ENCODE measurements around the gene MMP23B.

The MMP23B gene

DNA sequence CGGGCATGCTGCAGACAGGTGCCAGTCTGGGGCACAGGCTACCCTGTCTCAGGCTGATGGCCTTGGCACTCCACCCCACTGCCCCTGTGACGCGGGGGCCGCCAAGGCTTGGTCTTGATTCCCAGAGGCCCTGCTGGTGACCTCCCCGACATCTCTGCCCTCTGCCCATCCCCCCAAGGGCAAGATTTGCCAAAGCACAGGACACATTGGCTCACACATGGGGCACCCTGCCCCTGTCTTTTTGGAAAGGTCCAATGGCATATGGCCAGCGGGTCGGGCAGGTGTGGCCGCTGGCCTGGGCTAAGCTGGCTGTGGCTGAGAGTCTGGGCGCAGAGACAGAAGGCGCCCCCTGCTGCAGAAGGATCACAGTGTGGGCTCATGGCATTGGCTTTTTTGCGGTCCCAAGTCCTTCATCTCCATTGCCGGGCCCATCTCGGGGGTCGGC lies 12.0 kb upstream of the MMP23B start:
- FAIRE-seq, result no peak
- DNase-seq (ENCODE audit: low spot score), result no peak

DNA sequence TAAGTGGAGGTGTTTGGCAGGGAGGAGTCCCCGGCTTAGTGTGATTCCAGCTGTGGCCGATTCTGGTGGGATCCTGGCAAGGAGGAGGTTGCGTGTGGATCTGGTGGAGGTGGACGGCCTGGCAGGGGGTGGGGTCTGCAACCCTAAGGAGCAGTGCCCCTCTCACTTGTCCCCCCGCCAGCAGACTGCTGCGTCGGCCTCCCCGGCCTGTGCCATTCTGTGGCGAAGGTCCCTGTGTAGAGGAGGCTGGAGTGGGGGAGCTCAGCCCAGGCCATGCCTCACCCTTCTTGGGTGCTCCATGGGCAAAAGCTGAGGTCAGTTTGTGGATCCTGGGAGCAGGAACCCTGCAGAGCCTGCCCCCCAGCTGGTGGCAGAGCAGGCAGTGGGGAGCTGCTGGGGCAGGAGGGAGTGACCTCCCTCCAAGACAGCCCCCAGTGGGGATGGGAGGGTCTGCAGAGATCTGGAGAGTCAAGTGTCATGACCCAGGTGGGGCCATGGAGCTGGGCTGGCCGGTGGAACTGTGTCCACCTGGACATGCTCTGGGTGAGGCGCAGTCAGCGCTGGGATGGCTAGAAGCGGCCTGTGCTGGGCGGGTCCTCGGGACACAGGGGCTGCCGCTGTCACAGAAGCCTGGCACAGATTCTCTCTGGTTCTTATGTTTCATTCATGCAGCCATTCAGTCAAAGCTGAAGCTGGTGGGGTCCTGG lies 11.4 kb upstream of the MMP23B start:
- DNase-seq (ENCODE audit: low spot score) (no peak), FAIRE-seq (no peak)

DNA sequence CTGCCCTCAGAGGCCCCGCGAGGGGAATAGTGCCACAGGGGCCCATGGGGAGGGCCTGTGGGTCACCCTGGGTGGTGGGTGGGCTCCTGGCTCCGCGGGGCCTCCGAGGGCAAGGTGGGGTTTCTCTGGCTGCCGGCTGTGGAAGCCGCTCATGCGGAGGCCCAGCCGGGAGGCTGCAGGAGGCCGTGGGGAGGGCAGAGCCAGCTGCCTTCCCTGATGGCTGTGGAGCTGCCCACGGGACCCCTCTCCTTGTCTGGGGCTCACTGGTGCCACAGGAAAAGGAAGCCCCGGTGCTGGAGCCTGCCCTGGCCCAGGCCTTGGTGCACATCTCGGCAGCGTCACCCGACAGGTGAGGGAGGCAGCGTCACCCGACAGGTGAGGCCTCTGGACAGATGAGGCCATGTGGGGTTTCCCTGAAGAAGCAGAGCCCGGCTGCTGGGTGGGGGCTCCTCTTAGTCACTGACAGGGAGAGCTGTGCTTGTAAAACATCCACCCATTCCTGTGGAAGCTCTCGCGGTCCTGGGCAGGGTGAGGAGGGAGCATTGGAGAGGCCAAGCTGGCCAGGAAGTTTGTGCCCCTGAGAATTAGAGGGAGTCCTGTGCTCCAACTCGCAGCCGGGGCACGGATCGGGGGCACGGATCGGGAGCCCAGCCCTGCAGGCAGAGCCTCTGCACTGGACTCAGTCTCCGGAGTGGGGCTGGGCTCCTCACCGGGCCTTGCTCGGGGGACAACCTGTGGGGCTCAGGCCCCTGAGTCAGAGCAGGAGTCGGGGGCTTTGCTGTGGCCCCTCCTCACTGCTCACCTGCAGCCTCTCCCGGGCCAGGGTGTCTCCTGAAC lies 10.6 kb upstream of the MMP23B start:
- no peak for DNase-seq (ENCODE audit: low spot score)
- FAIRE-seq, result no peak

DNA sequence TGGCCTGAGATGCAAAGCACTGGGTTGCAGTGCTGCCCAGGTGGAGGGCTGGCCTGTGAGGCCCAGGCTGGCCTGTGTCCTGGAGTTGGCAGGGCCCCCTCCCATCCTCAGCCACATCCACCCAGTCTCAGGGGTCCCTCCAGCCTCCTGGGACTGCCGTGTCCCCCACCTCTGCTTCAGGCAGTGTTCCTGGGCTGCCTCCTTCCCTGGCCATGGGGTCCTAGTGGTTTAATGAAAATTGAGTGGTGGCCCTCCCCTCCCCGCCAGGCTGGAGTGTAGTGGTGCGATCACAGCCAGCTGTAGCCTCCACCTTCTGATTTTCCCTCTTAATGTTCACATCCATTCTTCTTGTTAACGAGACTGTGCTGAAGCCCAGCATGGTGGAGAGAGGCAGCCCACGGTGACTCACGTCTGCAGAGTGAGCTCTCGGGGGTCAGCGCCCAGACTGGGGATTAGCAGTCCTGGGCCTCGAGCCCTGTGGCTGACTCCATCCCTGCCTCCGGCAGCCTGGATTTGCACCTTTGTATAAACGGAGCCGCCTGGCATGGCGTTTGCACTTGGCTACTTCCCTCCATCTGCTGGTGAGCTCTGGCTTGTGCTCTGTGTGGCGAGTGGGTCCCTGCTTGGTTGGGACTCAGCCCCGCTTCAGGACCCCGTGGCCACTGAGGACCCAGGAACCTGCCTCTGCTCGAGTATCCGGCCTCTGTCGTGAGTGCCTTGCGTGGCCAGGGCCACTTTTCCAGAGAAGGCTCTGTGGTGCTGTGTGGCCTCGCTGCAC lies 9.8 kb upstream of the MMP23B start:
- no peak for FAIRE-seq
- no peak for DNase-seq (ENCODE audit: low spot score)

DNA sequence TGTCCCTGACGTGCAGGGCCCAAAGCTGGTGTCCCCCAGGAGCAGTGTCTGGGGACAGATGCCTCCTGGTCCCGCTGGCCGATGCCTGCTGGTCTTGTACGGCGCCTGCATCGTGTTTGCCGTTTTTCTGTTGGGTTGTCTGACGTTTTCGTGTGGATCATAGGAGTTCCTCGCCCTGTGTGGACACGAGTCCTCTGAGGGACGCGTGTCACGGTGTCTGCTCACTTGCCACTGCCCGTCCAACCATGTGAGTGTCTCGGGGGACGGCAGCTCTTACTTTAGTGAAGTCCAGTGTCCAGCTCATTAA lies 9.2 kb upstream of the MMP23B start:
- DNase-seq (ENCODE audit: low spot score) (no peak), FAIRE-seq (no peak)

DNA sequence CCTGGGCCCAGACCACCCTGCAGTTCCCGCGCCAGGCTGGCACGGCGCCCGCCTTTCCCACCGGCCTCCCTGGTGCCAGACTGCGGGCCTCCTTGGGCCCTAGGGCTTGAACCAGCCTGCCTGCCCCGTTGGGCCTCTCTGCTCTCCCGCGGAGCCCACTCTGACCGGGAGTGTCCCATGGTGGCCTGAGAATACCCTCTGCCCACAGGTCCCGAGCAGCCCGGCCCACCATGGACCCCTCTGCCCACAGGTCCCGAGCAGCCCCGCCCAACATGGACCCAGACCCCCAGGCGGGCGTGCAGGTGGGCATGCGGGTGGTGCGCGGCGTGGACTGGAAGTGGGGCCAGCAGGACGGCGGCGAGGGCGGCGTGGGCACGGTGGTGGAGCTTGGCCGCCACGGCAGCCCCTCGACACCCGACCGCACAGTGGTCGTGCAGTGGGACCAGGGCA lies 8.8 kb upstream of the MMP23B start:
- FAIRE-seq (no peak), DNase-seq (ENCODE audit: low spot score) (no peak)

DNA sequence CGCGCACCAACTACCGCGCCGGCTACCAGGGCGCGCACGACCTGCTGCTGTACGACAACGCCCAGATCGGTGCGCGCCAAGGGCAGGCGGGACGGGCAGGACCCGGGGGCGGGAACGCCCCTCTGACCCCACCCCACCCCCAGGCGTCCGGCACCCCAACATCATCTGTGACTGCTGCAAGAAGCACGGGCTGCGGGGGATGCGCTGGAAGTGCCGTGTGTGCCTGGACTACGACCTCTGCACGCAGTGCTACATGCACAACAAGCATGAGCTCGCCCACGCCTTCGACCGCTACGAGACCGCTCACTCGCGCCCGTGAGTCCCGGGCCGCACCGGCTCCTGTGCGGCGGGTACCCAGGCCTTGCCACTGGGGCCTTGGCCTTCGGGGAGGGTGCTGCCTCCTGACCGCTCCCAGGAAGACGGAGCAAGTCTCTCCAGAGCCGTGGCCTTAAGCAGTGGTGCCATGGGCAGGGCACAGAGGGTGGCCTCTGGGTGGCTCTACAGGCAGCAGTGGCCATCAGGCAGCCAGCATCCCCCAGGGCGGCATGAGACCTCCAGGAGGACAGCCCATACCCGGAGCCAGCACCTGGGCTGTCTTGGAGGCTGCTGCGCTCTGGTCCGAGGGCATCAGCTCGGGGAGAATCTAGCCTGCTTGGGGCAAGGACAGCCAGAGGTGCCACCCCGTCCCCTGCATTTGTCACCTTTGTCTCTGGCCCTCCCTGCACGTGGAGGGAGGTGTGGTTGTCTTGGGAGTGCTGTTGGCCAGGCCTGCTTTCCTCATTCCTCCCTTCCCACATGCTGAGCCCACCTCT lies 8.1 kb upstream of the MMP23B start:
- FAIRE-seq (no peak), DNase-seq (ENCODE audit: low spot score) (no peak)

DNA sequence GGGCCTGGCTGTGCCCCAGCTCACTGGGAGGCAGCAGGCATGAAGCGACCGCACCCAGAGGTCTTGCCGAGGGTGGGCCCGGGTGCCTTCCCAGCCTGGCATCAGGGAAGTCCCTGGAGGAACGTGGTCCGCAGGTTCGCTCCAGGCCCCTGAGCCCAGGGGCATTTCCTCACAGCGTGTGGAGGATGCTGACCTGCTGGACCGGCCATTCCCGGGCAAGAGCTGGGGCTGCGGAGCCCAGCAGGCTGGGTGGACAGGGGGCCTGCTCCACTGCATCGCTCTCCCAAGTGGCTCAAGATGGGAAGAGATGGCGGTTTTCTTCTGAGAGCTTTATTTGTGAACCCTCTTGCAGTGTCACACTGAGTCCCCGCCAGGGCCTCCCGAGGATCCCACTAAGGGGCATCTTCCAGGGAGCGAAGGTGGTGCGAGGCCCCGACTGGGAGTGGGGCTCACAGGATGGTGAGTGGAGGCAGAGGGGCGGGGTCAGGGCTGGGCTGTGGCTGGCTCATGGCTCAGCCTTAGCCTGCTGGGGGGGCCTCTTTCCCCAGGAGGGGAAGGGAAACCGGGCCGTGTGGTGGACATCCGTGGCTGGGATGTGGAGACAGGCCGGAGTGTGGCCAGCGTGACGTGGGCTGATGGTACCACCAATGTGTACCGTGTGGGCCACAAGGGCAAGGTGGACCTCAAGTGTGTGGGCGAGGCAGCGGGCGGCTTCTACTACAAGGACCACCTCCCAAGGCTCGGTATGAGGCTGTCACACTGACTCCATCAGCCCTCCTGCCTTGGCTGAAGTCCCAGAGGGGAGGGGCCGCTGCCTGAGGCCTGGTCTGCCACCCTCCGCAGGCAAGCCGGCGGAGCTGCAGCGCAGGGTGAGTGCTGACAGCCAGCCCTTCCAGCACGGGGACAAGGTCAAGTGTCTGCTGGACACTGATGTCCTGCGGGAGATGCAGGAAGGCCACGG lies 7.2 kb upstream of the MMP23B start:
- FAIRE-seq, result no peak
- no peak for DNase-seq (ENCODE audit: low spot score)

DNA sequence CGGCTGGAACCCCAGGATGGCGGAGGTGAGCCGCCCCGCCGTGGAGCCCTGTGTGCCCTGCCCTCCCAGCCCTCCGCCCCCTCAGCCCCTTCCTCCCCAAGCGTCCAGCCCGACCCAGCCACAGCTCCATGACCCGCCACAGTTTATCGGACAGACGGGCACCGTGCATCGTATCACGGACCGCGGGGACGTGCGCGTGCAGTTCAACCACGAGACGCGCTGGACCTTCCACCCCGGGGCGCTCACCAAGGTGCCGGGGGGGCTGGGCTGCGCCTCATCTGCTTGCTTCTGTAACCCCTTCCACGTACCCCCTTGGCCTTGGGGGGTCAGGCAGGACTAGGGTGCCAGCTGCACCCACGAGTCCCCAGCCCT lies 6.6 kb upstream of the MMP23B start:
- DNase-seq (ENCODE audit: low spot score) (no peak), FAIRE-seq (no peak)

DNA sequence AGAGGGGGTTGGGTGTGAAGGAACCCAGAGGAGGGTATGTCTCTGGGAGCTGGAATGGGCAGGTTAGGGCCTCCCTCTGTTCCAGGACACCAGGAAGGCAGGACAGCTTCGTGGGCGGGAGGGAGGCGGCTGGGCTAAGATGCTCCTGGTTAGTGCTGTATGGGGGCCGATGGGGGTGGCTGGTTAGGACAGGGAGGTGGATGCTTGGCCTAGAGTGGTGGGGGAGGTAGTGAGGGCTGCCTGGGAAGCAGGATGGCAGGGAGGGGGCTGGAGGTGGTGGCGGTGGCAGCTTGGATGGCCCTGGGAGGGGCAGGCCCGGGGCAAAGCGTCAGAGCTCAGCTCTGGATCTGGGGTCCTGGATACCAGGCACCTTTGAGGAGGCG lies 6.2 kb upstream of the MMP23B start:
- FAIRE-seq, result no peak
- DNase-seq (ENCODE audit: low spot score), result no peak

DNA sequence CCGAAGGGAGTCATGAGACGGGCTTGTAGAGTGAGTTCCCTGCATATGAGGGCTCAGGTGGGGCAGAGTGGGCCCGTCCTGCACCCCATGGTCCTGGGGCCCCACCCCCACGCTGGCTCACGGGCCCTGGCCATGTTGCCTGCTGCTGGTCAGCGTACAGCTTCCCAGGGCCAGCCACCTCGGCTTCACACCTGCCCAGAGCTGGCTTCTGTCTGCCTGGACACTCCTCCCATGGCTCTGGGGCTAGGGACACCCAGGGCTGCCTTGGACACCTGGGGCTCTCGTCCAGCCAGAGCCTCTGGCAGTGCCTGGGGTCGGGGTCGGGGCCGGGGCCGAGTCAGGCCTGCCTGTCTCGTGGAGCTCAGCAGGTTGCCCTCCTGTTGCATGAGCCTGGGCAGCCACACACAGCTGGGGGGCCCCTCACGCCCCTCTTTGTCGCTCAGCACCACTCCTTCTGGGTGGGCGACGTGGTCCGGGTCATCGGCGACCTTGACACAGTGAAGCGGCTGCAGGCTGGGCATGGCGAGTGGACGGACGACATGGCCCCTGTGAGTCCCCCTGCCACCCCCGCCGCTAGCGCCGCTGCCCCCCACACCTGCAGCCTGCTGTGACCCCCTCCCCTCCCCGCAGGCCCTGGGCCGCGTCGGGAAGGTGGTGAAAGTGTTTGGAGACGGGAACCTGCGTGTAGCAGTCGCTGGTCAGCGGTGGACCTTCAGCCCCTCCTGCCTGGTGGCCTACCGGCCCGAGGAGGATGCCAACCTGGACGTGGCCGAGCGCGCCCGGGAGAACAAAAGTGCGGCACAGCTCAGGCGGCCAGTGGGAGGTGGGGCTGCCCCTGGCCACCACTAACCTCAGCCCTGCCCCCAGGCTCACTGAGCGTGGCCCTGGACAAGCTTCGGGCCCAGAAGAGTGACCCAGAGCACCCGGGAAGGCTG lies 5.5 kb upstream of the MMP23B start:
- no peak for FAIRE-seq
- DNase-seq (ENCODE audit: low spot score), result no peak

DNA sequence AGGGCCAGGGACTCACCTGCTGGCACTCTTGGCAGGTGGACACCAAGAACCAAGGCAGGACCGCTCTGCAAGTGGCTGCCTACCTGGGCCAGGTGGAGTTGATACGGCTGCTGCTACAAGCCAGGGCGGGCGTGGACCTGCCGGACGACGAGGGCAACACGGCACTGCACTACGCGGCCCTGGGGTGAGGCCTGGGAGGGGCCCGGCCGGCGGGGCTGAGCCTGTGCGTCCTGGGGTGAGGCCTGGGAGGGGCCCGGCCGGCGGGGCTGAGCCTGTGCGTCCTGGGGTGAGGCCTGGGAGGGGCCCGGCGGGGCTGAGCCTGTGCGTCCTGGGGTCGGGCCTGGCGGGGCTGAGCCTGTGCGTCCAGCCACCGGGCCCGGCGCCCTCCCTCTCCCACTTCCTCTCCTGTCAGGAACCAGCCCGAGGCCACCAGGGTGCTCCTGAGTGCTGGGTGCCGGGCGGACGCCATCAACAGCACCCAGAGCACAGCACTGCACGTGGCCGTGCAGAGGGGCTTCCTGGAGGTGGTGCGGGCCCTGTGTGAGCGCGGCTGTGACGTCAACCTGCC lies 4.6 kb upstream of the MMP23B start:
- FAIRE-seq (no peak), DNase-seq (ENCODE audit: low spot score) (no peak)

DNA sequence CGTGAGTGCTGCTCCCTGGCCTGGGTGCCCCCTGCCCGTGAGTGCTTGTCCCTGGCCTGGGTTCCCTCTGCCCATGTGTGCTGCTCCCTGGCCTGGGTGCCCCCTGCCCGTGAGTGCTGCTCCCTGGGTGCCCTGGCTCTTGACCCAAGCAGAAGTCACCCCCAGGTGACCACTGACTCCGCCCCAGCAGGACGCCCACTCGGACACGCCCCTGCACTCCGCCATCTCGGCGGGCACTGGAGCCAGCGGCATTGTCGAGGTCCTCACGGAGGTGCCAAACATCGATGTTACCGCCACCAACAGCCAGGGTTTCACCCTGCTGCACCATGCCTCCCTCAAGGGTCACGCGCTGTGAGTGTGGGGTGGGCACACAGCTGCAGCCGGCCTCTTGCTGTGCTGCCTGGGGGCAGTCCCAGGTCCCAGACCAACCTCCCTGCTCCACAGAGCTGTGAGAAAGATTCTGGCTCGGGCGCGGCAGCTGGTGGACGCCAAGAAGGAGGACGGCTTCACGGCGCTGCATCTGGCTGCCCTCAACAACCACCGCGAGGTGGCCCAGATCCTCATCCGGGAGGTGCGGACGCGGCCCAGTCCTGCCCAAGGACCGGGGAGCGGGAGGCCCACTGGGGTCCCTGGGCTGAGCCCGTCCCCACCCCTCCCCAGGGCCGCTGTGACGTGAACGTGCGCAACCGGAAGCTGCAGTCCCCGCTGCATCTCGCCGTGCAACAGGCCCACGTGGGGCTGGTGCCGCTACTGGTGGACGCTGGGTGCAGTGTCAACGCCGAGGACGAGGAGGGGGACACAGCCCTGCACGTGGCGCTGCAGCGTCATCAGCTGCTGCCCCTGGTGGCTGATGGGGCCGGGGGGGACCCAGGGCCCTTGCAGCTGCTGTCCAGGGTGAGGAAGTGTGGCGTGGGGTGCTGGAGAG lies 3.9 kb upstream of the MMP23B start:
- no peak for DNase-seq (ENCODE audit: low spot score)
- no peak for FAIRE-seq

DNA sequence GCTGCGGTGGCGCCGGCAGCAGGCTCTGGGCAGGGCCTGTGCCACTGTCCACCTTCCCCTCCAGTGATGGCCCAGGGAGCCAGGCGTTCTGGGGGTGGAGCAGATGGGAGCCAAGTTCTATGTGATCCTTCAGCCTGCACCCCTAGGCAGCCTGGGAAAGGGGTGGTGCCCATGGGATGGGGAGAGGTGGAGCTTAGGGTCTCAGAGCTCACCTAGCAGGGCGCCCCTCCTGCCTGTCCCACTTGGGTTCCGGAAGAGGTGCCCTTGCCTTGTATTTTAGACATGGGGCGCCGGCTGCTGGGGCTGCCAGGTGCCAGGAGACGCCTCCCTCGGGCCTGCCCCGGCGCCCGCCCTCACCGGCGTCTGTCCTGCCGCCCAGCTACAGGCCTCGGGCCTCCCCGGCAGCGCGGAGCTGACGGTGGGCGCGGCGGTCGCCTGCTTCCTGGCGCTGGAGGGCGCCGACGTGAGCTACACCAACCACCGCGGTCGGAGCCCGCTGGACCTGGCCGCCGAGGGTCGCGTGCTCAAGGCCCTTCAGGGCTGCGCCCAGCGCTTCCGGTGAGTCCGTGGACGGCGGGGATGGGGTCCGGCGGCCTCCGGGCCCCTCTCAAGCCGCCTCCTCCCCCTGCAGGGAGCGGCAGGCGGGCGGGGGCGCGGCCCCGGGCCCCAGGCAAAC lies 3.1 kb upstream of the MMP23B start:
- FAIRE-seq, result no peak
- DNase-seq (ENCODE audit: low spot score), result no peak

DNA sequence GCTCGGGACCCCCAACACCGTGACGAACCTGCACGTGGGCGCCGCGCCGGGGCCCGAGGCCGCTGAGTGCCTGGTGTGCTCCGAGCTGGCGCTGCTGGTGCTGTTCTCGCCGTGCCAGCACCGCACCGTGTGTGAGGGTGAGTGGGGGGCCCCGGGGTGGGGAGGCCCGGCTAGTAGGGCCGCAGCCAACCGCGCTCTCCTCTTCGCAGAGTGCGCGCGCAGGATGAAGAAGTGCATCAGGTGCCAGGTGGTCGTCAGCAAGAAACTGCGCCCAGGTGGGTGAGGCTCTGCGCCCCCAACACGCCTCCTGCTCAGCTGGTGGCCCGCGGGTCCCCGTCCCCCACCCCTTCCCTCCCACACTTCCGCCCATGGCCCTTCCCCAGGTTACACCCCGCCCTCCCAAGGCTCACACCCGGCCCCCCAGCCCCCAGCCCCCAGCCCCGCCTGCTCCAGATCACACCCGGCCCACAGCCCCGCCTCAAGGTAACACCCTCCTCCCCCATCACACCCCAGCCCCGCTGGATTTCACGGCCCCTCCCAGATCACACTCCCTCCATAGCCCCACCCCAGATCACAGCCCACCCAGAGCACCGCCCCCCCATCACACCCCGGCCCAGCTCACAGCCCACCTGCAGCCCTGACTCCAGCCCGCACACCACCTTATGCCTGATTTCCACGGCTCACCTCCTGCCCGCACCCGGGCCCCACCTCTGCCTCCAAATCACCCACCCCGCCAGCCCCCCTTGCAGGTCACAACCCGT lies 2.4 kb upstream of the MMP23B start:
- FAIRE-seq, result no peak
- DNase-seq (ENCODE audit: low spot score), result no peak

DNA sequence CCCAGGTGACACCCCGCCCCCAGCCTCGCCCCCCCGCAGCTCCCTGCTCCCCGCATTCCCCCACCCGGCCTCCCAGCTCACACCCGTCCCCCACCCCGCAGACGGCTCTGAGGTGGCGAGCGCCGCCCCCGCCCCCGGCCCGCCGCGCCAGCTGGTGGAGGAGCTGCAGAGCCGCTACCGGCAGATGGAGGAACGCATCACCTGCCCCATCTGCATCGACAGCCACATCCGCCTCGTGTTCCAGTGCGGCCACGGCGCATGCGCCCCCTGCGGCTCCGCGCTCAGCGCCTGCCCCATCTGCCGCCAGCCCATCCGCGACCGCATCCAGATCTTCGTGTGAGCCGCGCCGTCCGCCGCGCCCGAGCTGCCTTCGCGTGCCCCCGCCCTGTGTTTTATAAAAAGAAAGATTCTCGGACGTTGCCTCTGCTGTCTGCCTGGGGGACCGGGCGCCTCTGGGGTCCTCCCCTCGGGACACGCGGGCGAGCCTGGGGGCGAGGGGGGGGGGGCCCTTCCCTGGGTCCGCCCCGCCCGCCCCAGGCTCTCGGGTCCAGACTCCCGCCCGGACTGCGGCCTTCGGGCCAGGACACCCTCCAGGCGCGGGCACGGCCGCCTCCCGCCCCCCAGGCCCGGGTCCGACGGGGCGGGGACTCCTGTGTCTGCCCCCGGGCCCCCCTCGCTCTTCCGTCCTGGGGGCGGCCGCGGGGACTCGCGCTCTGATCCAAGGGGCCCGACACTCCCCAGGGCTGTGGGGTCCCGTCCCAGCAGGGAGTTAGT lies 1.6 kb upstream of the MMP23B start:
- DNase-seq (ENCODE audit: low spot score), result no peak
- FAIRE-seq, result no peak

All from RCC 7860 (cell line).